Measurements from ENCODE around the gene MATCAP1.

Gene MATCAP1

GRCh38 chr16:67183627-67184452 lies at the start of gene MATCAP1:
Gene MATCAP1, minus strand, starts transcription at chr16:67183963. Its CDS starts 3,353 bp downstream, at chr16:67180610.
- FAIRE-seq = peak; percentile 95

GRCh38 chr16:67230809-67231660 lies 47.3 kb upstream of the MATCAP1 start:
- FAIRE-seq = no peak

- FAIRE-seq = no peak
Observed at GRCh38 chr16:67229906-67230808, 46.4 kb upstream of the MATCAP1 start.

GRCh38 chr16:67228905-67229304 lies 45.1 kb upstream of the MATCAP1 start:
- no peak for FAIRE-seq

GRCh38 chr16:67228034-67228785 lies 44.4 kb upstream of the MATCAP1 start:
- FAIRE-seq = no peak

- no peak for FAIRE-seq
Observed at GRCh38 chr16:67227567-67227921, 43.8 kb upstream of the MATCAP1 start.

GRCh38 chr16:67226804-67227566 lies 43.2 kb upstream of the MATCAP1 start, which contains the start of gene TMEM208:
Gene TMEM208, plus strand, starts transcription at chr16:67227130. Its CDS starts 89 bp downstream, at chr16:67227219.
- peak; percentile 97 for FAIRE-seq

- no peak for FAIRE-seq
Observed at GRCh38 chr16:67226295-67226803, 42.6 kb upstream of the MATCAP1 start.

GRCh38 chr16:67223992-67224391 lies 40.2 kb upstream of the MATCAP1 start:
- FAIRE-seq = no peak

- FAIRE-seq = no peak
Observed at GRCh38 chr16:67216612-67217490, 33.1 kb upstream of the MATCAP1 start.

- FAIRE-seq = no peak
Observed at GRCh38 chr16:67215706-67216105, 31.9 kb upstream of the MATCAP1 start.

- FAIRE-seq = no peak
Observed at GRCh38 chr16:67213197-67214019, 29.6 kb upstream of the MATCAP1 start.

- no peak for FAIRE-seq
Observed at GRCh38 chr16:67212766-67213165, 29.0 kb upstream of the MATCAP1 start.

GRCh38 chr16:67211674-67212073 lies 27.9 kb upstream of the MATCAP1 start:
- no peak for FAIRE-seq

- FAIRE-seq = no peak
Observed at GRCh38 chr16:67210069-67210937, 26.5 kb upstream of the MATCAP1 start.

GRCh38 chr16:67209565-67209964 lies 25.8 kb upstream of the MATCAP1 start:
- no peak for FAIRE-seq

- no peak for FAIRE-seq
Observed at GRCh38 chr16:67208154-67208896, 24.6 kb upstream of the MATCAP1 start.
